ENCODE measurements around the gene SLC43A3. TPM values are rescaled to one million over a fixed set of nuclear protein-coding genes. Genes with fewer than 3 reads are reported as not detected.

SLC43A3 gene
- total RNA-seq, 2 experiments from 2014 or later: 6.9 to 7.3 TPM

GRCh38 chr11:57379732-57380131 is 47.2 kb downstream of the SLC43A3 start:
- intact Hi-C loops (cut with DNase I, micrococcal nuclease): no loop called here
- no peak overlapping the region for H3K27ac Mint-ChIP-seq
- H3K36me3 Mint-ChIP-seq (ENCODE audit: low read depth): no peaks in the 10 kb centered on the region
- DNase-seq: no peak
- no peaks in the 10 kb centered on the region for H3K4me1 Mint-ChIP-seq (ENCODE audit: low read depth)
- H3K27ac ChIP-seq (ENCODE audit: low read depth in 1 of 2, low read length in 2 of 2): no peak overlapping the region
- no peaks in the 10 kb centered on the region for H3K9me3 Mint-ChIP-seq
- H3K27me3 Mint-ChIP-seq: peaks cover 33% of the 10 kb centered on the region
- no peak overlapping the region for H3K4me3 ChIP-seq (ENCODE audit: low read length)
- H3K4me3 Mint-ChIP-seq: no peak overlapping the region
- no peak for TF ChIP-seq CTCF (IDR thresholded peaks at IDR 0.05)
- H3K36me3 ChIP-seq (ENCODE audit: insufficient read depth, low read length): no peaks in the 10 kb centered on the region
- H3K9me3 ChIP-seq (ENCODE audit: control insufficient read depth in 1 of 2, insufficient read depth in 1 of 2, low read length in 2 of 2): no peaks in the 10 kb centered on the region
- ChIA-PET CTCF (no interaction called here), POLR2A (no interaction called here)
- no peaks in the 10 kb centered on the region for H3K4me1 ChIP-seq (ENCODE audit: insufficient read depth, low read length)
- H3K27me3 ChIP-seq (ENCODE audit: control insufficient read depth in 1 of 2, insufficient read depth in 2 of 2, low read length in 2 of 2): no peaks in the 10 kb centered on the region
- no peak for ATAC-seq (ENCODE audit: poor library complexity)

DNA sequence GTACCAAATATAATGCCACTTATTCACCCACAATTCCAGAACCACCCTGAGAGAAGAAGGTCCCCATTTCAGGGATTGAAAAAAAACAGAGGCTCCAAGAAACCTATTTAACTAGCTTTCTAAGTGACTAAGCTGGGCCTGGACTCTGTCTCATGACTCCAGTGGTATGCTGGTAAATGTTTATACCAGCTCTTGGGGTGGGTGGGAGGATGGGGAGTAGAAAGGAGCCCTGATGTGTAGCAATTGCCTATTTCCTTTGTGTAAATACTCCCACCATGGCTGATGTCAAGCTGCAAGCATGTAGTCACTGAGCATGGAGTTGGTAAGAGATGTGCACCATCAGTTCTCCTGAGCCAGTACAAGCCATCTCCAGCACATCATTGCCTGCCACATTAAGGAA is 48.7 kb downstream of the SLC43A3 start:
- Mint-ChIP-seq H3K36me3 (ENCODE audit: low read depth) (no peaks in the 10 kb centered on the region), H3K27ac (no peak overlapping the region), H3K4me3 (no peak overlapping the region), H3K9me3 (no peaks in the 10 kb centered on the region), H3K4me1 (ENCODE audit: low read depth) (no peaks in the 10 kb centered on the region), H3K27me3 (peaks cover 28% of the 10 kb centered on the region)
- no peak overlapping the region for H3K4me3 ChIP-seq (ENCODE audit: low read length)
- ChIA-PET POLR2A (no interaction called here), CTCF (no interaction called here)
- no peaks in the 10 kb centered on the region for H3K9me3 ChIP-seq (ENCODE audit: control insufficient read depth in 1 of 2, insufficient read depth in 1 of 2, low read length in 2 of 2)
- no peaks in the 10 kb centered on the region for H3K36me3 ChIP-seq (ENCODE audit: insufficient read depth, low read length)
- TF ChIP-seq CTCF (IDR thresholded peaks at IDR 0.05): no peak
- H3K27me3 ChIP-seq (ENCODE audit: control insufficient read depth in 1 of 2, insufficient read depth in 2 of 2, low read length in 2 of 2): no peaks in the 10 kb centered on the region
- intact Hi-C loops (cut with DNase I, micrococcal nuclease): no loop called here
- DNase-seq (no peak), ATAC-seq (ENCODE audit: poor library complexity) (no peak)
- H3K27ac ChIP-seq (ENCODE audit: low read depth in 1 of 2, low read length in 2 of 2): no peak overlapping the region
- H3K4me1 ChIP-seq (ENCODE audit: insufficient read depth, low read length): no peaks in the 10 kb centered on the region

- intact Hi-C loops (cut with DNase I, micrococcal nuclease): no loop called here
- Mint-ChIP-seq H3K4me3 (no peak overlapping the region), H3K9me3 (no peaks in the 10 kb centered on the region), H3K36me3 (ENCODE audit: low read depth) (no peaks in the 10 kb centered on the region), H3K27ac (no peak overlapping the region), H3K27me3 (peaks cover 22% of the 10 kb centered on the region), H3K4me1 (ENCODE audit: low read depth) (no peaks in the 10 kb centered on the region)
- DNase-seq (no peak), ATAC-seq (ENCODE audit: poor library complexity) (no peak)
- no peak for TF ChIP-seq CTCF (IDR thresholded peaks at IDR 0.05)
- H3K36me3 ChIP-seq (ENCODE audit: insufficient read depth, low read length): no peaks in the 10 kb centered on the region
- POLR2A ChIA-PET: no interaction called here
- no peaks in the 10 kb centered on the region for H3K9me3 ChIP-seq (ENCODE audit: control insufficient read depth in 1 of 2, insufficient read depth in 1 of 2, low read length in 2 of 2)
- CTCF ChIA-PET: no interaction called here
- H3K27ac ChIP-seq (ENCODE audit: low read depth in 1 of 2, low read length in 2 of 2): no peak overlapping the region
- no peaks in the 10 kb centered on the region for H3K27me3 ChIP-seq (ENCODE audit: control insufficient read depth in 1 of 2, insufficient read depth in 2 of 2, low read length in 2 of 2)
- H3K4me3 ChIP-seq (ENCODE audit: low read length): no peak overlapping the region
- no peaks in the 10 kb centered on the region for H3K4me1 ChIP-seq (ENCODE audit: insufficient read depth, low read length)
These were observed 49.8 kb downstream of the SLC43A3 start for GRCh38 chr11:57377107-57377506.

All from CD4-positive, alpha-beta T cell (primary cell).